ENCODE results near the gene VEZT.

VEZT gene

GRCh38 chr12:95277139-95277538 is 59.5 kb downstream of the VEZT start:
- Histone ChIP-seq H3K4me3 (ENCODE audit: low read depth, low read length) (no peak overlapping the region), H3K36me3 (peaks cover 30% of the 10 kb centered on the region), H3K27ac (no peak overlapping the region), H3K9me3 (ENCODE audit: severe bottlenecking) (no peaks in the 10 kb centered on the region), H3K27me3 (ENCODE audit: insufficient read depth, low read depth, severe bottlenecking) (no peaks in the 10 kb centered on the region)
- no peak for DNase-seq
- no peak for TF ChIP-seq CTCF (IDR thresholded peaks at IDR 0.05; ENCODE audit: low read depth, low read length)

- Histone ChIP-seq H3K36me3 (peaks cover 42% of the 10 kb centered on the region), H3K27me3 (ENCODE audit: insufficient read depth, low read depth, severe bottlenecking) (no peaks in the 10 kb centered on the region), H3K27ac (no peak overlapping the region), H3K9me3 (ENCODE audit: severe bottlenecking) (no peaks in the 10 kb centered on the region), H3K4me3 (ENCODE audit: low read depth, low read length) (no peak overlapping the region)
- no peak for DNase-seq
- no peak for TF ChIP-seq CTCF (IDR thresholded peaks at IDR 0.05; ENCODE audit: low read depth, low read length)
Measured at GRCh38 chr12:95279856-95280255, 62.2 kb downstream of the VEZT start.

GRCh38 chr12:95282266-95282665 is 64.7 kb downstream of the VEZT start:
- TF ChIP-seq CTCF (IDR thresholded peaks at IDR 0.05; ENCODE audit: low read depth, low read length): no peak
- no peaks in the 10 kb centered on the region for H3K9me3 ChIP-seq (ENCODE audit: severe bottlenecking)
- H3K27ac ChIP-seq: no peak overlapping the region
- DNase-seq: no peak
- no peak overlapping the region for H3K4me3 ChIP-seq (ENCODE audit: low read depth, low read length)
- H3K36me3 ChIP-seq: peaks cover 52% of the 10 kb centered on the region
- H3K27me3 ChIP-seq (ENCODE audit: insufficient read depth, low read depth, severe bottlenecking): no peaks in the 10 kb centered on the region

GRCh38 chr12:95283371-95283770 is 65.8 kb downstream of the VEZT start:
- H3K27me3 ChIP-seq (ENCODE audit: insufficient read depth, low read depth, severe bottlenecking): no peaks in the 10 kb centered on the region
- no peak for DNase-seq
- H3K9me3 ChIP-seq (ENCODE audit: severe bottlenecking): no peaks in the 10 kb centered on the region
- TF ChIP-seq CTCF (IDR thresholded peaks at IDR 0.05; ENCODE audit: low read depth, low read length): no peak
- H3K4me3 ChIP-seq (ENCODE audit: low read depth, low read length): no peak overlapping the region
- peaks cover 55% of the 10 kb centered on the region for H3K36me3 ChIP-seq
- no peak overlapping the region for H3K27ac ChIP-seq

GRCh38 chr12:95286713-95287112 is 69.1 kb downstream of the VEZT start:
- DNase-seq: no peak
- no peak for TF ChIP-seq CTCF (IDR thresholded peaks at IDR 0.05; ENCODE audit: low read depth, low read length)
- H3K4me3 ChIP-seq (ENCODE audit: low read depth, low read length): no peak overlapping the region
- no peaks in the 10 kb centered on the region for H3K27me3 ChIP-seq (ENCODE audit: insufficient read depth, low read depth, severe bottlenecking)
- no peak overlapping the region for H3K27ac ChIP-seq
- peaks cover 59% of the 10 kb centered on the region for H3K36me3 ChIP-seq
- H3K9me3 ChIP-seq (ENCODE audit: severe bottlenecking): no peaks in the 10 kb centered on the region

GRCh38 chr12:95291501-95291900 is 73.9 kb downstream of the VEZT start:
- H3K4me3 ChIP-seq (ENCODE audit: low read depth, low read length): no peak overlapping the region
- DNase-seq: no peak
- no peak overlapping the region for H3K27ac ChIP-seq
- no peaks in the 10 kb centered on the region for H3K27me3 ChIP-seq (ENCODE audit: insufficient read depth, low read depth, severe bottlenecking)
- TF ChIP-seq CTCF (IDR thresholded peaks at IDR 0.05; ENCODE audit: low read depth, low read length): no peak
- H3K9me3 ChIP-seq (ENCODE audit: severe bottlenecking): no peaks in the 10 kb centered on the region
- peaks cover 50% of the 10 kb centered on the region for H3K36me3 ChIP-seq
